ENCODE measurements around the gene GALNT13. TPM values are rescaled to one million over a fixed set of nuclear protein-coding genes. Genes with fewer than 3 reads are reported as not detected.
"Not testable (repeated sequence)": the region's sequence is repeated elsewhere in the genome, so short reads cannot be mapped to it uniquely, and the experiment has no call there.

GALNT13 gene
- total RNA-seq, 2 experiments from 2014 or later, result 0.55 to 0.61 TPM

- Mint-ChIP-seq H3K9me3 (ENCODE audit: insufficient read depth) (no peaks in the 10 kb centered on the region), H3K36me3 (ENCODE audit: low read depth) (no peaks in the 10 kb centered on the region), H3K27me3 (ENCODE audit: low read depth) (no peaks in the 10 kb centered on the region), H3K4me3 (no peak overlapping the region), H3K27ac (no peak overlapping the region), H3K4me1 (ENCODE audit: low read depth) (no peaks in the 10 kb centered on the region)
- POLR2A ChIA-PET, result no interaction called here
- no peak for ATAC-seq
- no peak for DNase-seq
- CTCF ChIA-PET, result no interaction called here
Observed at GRCh38 chr2:154455866-154456265, 584.1 kb downstream of the GALNT13 start.

DNA sequence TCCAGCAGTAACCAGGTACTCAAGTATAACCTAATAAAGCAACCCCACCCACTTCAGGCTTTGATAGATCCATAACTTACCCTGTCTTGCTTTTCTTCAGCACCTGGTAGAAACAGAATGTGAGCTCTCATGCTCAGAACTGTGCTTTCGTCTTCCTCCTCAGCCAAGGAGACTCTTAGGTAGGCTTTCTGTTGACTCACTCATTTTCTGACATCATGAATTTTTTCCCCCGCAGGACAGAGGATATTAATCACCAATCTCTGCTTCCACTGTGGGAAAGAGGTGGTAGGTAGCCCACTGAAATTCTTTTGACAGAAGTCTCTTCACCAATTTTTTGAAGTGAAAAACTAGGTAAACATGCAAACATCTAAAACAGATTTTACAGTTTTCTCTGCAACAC, 585.6 kb downstream of the GALNT13 start:
- H3K36me3 Mint-ChIP-seq (ENCODE audit: low read depth), result no peaks in the 10 kb centered on the region
- no peak overlapping the region for H3K27ac Mint-ChIP-seq
- no peaks in the 10 kb centered on the region for H3K27me3 Mint-ChIP-seq (ENCODE audit: low read depth)
- no peaks in the 10 kb centered on the region for H3K9me3 Mint-ChIP-seq (ENCODE audit: insufficient read depth)
- ChIA-PET CTCF (no interaction called here), POLR2A (no interaction called here)
- no peaks in the 10 kb centered on the region for H3K4me1 Mint-ChIP-seq (ENCODE audit: low read depth)
- H3K4me3 Mint-ChIP-seq, result no peak overlapping the region
- DNase-seq (no peak), ATAC-seq (no peak)

GRCh38 chr2:154459286-154459685, 587.6 kb downstream of the GALNT13 start:
- ChIA-PET POLR2A (no interaction called here), CTCF (no interaction called here)
- Mint-ChIP-seq H3K4me1 (ENCODE audit: low read depth) (no peaks in the 10 kb centered on the region), H3K27me3 (ENCODE audit: low read depth) (no peaks in the 10 kb centered on the region), H3K9me3 (ENCODE audit: insufficient read depth) (no peaks in the 10 kb centered on the region), H3K4me3 (no peak overlapping the region), H3K36me3 (ENCODE audit: low read depth) (no peaks in the 10 kb centered on the region), H3K27ac (no peak overlapping the region)
- no peak for ATAC-seq
- DNase-seq, result no peak

DNA sequence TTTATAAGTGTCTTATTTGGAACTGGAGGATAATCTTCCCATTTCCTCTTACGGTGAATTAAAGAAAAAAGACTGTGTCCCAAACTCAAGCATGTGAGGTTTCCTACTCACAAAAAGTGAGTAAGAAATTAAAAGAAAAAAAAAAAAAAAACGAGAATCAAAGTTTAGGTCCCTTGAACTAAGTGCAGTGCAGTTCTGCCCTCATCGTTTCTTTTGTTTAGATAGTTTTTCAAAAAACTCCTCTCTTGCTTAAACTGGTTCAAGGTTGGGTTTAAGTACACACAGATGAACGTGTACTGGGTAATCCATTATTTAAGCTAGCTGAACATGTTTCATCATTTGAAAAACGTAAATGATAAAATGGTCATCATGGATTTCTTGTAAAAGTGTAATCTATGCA, 590.9 kb downstream of the GALNT13 start:
- DNase-seq (no peak), ATAC-seq (no peak)
- ChIA-PET CTCF (no interaction called here), POLR2A (no interaction called here)
- Mint-ChIP-seq H3K27ac (no peak overlapping the region), H3K36me3 (ENCODE audit: low read depth) (no peaks in the 10 kb centered on the region), H3K4me3 (no peak overlapping the region), H3K4me1 (ENCODE audit: low read depth) (no peaks in the 10 kb centered on the region), H3K27me3 (ENCODE audit: low read depth) (no peaks in the 10 kb centered on the region), H3K9me3 (ENCODE audit: insufficient read depth) (no peaks in the 10 kb centered on the region)

DNA sequence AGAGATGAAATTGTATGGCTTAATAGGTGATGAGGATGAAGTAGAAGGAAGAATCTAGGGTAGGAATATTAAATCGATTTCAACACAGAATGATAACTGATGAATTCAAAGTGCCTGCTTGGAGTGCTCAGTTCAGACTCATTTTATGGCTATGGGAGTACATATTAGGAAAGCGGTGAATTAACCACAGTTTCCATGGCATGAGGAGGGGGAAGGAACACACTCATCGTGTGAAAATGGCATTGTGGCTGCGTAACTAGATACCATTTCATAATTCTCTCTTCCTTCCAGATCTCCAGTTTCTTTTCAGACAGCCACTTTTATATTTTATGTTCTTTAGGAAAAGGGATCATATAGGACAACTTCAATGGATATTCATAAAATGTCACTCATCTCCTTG, 594.5 kb downstream of the GALNT13 start:
- H3K27me3 Mint-ChIP-seq (ENCODE audit: low read depth), result no peaks in the 10 kb centered on the region
- no peaks in the 10 kb centered on the region for H3K4me1 Mint-ChIP-seq (ENCODE audit: low read depth)
- ATAC-seq (no peak), DNase-seq (no peak)
- no peaks in the 10 kb centered on the region for H3K36me3 Mint-ChIP-seq (ENCODE audit: low read depth)
- no peak overlapping the region for H3K27ac Mint-ChIP-seq
- no peaks in the 10 kb centered on the region for H3K9me3 Mint-ChIP-seq (ENCODE audit: insufficient read depth)
- ChIA-PET CTCF (no interaction called here), POLR2A (no interaction called here)
- no peak overlapping the region for H3K4me3 Mint-ChIP-seq

DNA sequence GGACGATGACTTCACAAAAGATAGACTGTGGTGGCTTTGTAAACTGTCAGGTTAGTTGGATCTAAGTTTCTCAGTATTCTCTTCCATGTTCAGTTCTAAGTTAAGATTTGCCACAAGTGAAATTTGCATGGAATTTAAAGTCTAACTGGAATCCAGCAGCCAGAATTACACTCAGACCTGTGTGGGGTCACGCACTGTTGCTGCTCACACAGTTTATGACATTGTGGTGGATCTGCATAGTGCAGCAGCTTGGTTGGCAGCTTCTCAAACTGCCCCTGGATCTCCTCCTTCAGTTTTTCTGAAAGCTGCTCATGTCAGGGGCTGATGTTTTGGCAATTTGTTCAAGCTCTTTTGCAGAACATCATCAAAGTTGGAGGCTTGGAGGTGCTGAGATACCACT, 598.7 kb downstream of the GALNT13 start:
- Mint-ChIP-seq H3K9me3 (ENCODE audit: insufficient read depth) (peaks cover under 1% of the 10 kb centered on the region), H3K27me3 (ENCODE audit: low read depth) (no peaks in the 10 kb centered on the region), H3K27ac (no peak overlapping the region), H3K4me3 (no peak overlapping the region), H3K36me3 (ENCODE audit: low read depth) (no peaks in the 10 kb centered on the region), H3K4me1 (ENCODE audit: low read depth) (no peaks in the 10 kb centered on the region)
- no peak for DNase-seq
- no peak for ATAC-seq
- ChIA-PET CTCF (no interaction called here), POLR2A (no interaction called here)

DNA sequence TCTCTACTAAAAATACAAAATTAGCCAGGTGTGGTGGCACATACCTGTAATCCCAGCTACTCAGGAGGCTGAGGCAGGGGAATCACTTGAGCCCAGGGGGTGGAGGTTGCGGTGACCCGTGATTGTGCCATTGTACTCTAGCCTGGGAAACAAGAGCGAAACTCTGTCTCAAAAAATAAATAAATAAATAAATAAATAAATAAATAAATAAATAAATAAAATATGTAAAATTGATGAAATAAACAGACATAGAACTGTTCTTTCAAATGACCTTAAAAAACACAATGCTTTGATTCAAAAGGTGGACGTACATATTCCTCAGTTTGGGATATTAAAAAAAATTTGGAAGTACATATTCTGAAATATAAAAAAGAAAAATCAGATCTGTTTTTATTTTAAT, 599.8 kb downstream of the GALNT13 start:
- H3K4me3 Mint-ChIP-seq; POLR2A ChIA-PET; ATAC-seq; H3K27me3 Mint-ChIP-seq (ENCODE audit: low read depth); H3K4me1 Mint-ChIP-seq (ENCODE audit: low read depth); H3K9me3 Mint-ChIP-seq (ENCODE audit: insufficient read depth); CTCF ChIA-PET; H3K27ac Mint-ChIP-seq; H3K36me3 Mint-ChIP-seq (ENCODE audit: low read depth); DNase-seq: not testable (repeated sequence)

GRCh38 chr2:154477319-154477718, 605.6 kb downstream of the GALNT13 start:
- Mint-ChIP-seq H3K9me3 (ENCODE audit: insufficient read depth) (peaks cover 4% of the 10 kb centered on the region), H3K4me1 (ENCODE audit: low read depth) (no peaks in the 10 kb centered on the region), H3K27ac (no peak overlapping the region), H3K4me3 (no peak overlapping the region), H3K36me3 (ENCODE audit: low read depth) (no peaks in the 10 kb centered on the region), H3K27me3 (ENCODE audit: low read depth) (no peaks in the 10 kb centered on the region)
- ATAC-seq, result no peak
- POLR2A ChIA-PET, result no interaction called here
- CTCF ChIA-PET, result no interaction called here
- DNase-seq, result no peak

GRCh38 chr2:154480521-154480920, 608.8 kb downstream of the GALNT13 start:
- no peak for ATAC-seq
- Mint-ChIP-seq H3K4me3 (no peak overlapping the region), H3K9me3 (ENCODE audit: insufficient read depth) (peaks cover 2% of the 10 kb centered on the region), H3K27me3 (ENCODE audit: low read depth) (no peaks in the 10 kb centered on the region), H3K4me1 (ENCODE audit: low read depth) (no peaks in the 10 kb centered on the region), H3K36me3 (ENCODE audit: low read depth) (no peaks in the 10 kb centered on the region), H3K27ac (no peak overlapping the region)
- ChIA-PET POLR2A (no interaction called here), CTCF (no interaction called here)
- no peak for DNase-seq

DNA sequence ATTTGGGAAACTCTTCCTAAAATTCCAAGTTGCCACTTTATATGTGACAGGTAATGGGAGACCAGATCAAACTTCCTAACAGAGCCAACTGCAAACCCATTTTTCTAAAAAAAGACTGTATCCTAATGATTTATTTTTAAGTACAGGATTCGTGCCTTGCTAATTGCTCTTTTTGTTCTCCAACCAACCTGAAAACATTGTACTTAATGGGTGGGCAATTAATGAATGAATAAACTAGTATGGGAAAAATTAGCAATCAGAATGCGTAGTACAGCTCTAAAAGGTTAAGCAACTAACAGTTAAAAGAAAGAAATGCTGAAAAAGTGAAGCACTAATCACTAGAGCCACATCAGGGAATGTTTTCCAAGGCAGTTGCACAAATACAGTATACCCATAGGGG, 609.6 kb downstream of the GALNT13 start:
- POLR2A ChIA-PET, result no interaction called here
- Mint-ChIP-seq H3K36me3 (ENCODE audit: low read depth) (no peaks in the 10 kb centered on the region), H3K9me3 (ENCODE audit: insufficient read depth) (no peaks in the 10 kb centered on the region), H3K27ac (no peak overlapping the region), H3K4me3 (no peak overlapping the region), H3K27me3 (ENCODE audit: low read depth) (no peaks in the 10 kb centered on the region), H3K4me1 (ENCODE audit: low read depth) (no peaks in the 10 kb centered on the region)
- no peak for ATAC-seq
- CTCF ChIA-PET, result no interaction called here
- no peak for DNase-seq

DNA sequence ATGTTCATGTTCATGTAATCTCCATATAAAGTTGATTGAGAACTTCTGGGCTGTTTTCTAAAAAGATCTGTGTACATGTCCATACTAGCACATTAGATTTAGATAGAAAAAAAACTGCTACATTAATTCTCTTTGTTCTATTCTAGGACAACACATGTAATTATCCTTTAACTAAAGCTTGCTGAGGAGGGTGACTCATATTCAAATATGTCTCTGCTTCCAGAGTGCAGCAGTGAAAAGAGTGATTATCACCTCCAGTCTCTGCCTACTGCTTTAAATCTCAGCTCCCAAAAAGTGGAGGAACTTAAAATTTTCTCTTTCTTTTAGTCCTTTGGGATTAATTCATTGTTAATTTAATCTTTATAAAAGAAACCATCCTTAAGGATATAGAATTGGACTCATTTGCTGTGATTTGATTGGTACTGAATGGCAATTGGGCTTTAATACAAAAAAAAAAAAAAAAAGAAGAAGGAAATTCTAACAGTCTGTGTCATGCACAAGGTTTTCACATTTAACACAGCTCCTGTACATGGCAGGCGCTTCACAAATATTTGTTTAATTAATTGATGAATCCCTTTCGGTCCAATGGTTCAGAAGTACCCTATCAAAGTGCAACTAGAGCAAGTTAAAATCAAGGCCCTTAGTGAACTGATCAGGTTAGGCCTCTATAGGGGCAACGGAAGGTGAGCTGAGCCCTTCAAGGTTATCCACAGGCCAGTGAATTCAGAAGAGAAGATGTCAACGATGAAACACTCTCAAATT, 612.8 kb downstream of the GALNT13 start:
- no peak for ATAC-seq

DNA sequence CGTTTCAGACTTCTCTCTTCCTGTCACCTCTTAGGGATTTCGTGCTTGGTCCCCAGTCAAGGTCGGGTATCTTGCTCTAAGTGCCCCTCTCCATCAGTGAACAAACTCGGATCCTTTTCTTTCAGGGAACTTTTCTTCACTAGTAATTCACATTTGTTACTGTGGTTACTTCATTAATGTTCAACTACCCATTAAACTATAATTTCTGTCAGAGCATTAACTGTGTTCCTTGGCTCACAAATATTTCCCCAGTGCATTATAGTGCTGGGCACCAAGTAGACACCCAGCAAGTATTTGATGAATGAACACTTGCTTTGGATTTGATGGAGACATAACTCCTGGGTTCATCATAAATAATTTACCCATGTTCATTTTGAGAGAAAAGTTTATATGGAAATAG, 617.1 kb downstream of the GALNT13 start:
- H3K27me3 Mint-ChIP-seq (ENCODE audit: low read depth), result no peaks in the 10 kb centered on the region
- ATAC-seq, result no peak
- POLR2A ChIA-PET, result no interaction called here

More for the DNA sequence above, 612.8 kb downstream of the GALNT13 start:
- POLR2A ChIA-PET, result no interaction called here
- Mint-ChIP-seq H3K27ac (no peak overlapping the region), H3K4me3 (no peak overlapping the region), H3K4me1 (ENCODE audit: low read depth) (no peaks in the 10 kb centered on the region), H3K36me3 (ENCODE audit: low read depth) (no peaks in the 10 kb centered on the region), H3K9me3 (ENCODE audit: insufficient read depth) (no peaks in the 10 kb centered on the region), H3K27me3 (ENCODE audit: low read depth) (no peaks in the 10 kb centered on the region)
- no peak for DNase-seq
- CTCF ChIA-PET, result interaction anchor here (1.2 kb wide), 1 partner anchor 12 kb away, joined by 4 read pairs; no protein-coding TSS in a partner anchor

GRCh38 chr2:154489266-154489858, 617.6 kb downstream of the GALNT13 start:
- H3K36me3 Mint-ChIP-seq (ENCODE audit: low read depth), result no peaks in the 10 kb centered on the region
- CTCF ChIA-PET, result no interaction called here
- H3K27me3 Mint-ChIP-seq (ENCODE audit: low read depth), result no peaks in the 10 kb centered on the region
- POLR2A ChIA-PET, result no interaction called here
- no peaks in the 10 kb centered on the region for H3K9me3 Mint-ChIP-seq (ENCODE audit: insufficient read depth)
- ATAC-seq, result no peak
- H3K4me3 Mint-ChIP-seq, result no peak overlapping the region
- DNase-seq, result no peak
- no peaks in the 10 kb centered on the region for H3K4me1 Mint-ChIP-seq (ENCODE audit: low read depth)
- no peak overlapping the region for H3K27ac Mint-ChIP-seq

More for the DNA sequence above, 617.1 kb downstream of the GALNT13 start:
- H3K27ac Mint-ChIP-seq, result no peak overlapping the region
- DNase-seq, result no peak
- no peaks in the 10 kb centered on the region for H3K36me3 Mint-ChIP-seq (ENCODE audit: low read depth)
- no peaks in the 10 kb centered on the region for H3K9me3 Mint-ChIP-seq (ENCODE audit: insufficient read depth)
- H3K4me1 Mint-ChIP-seq (ENCODE audit: low read depth), result no peaks in the 10 kb centered on the region
- CTCF ChIA-PET, result no interaction called here
- no peak overlapping the region for H3K4me3 Mint-ChIP-seq
